ENCODE measurements around the gene KIF1A. TPM values are rescaled to one million over a fixed set of nuclear protein-coding genes. Genes with fewer than 3 reads are reported as not detected.
"Not testable (repeated sequence)": the region's sequence is repeated elsewhere in the genome, so short reads cannot be mapped to it uniquely, and the experiment has no call there.

Gene KIF1A
- total RNA-seq, 1 experiment from 2014 or later = 1.2 TPM

GRCh38 chr2:240782886-240783818 is 36.9 kb downstream of the KIF1A start:
- DNase-seq (ENCODE audit: low read depth) = no peak
- in situ Hi-C loops (cut with HindIII; ENCODE audit: low pct_unique_long_range_greater_than_20kb, low sequenced_read_pairs) = no loop called here

GRCh38 chr2:240782221-240782885 is 37.7 kb downstream of the KIF1A start:
- in situ Hi-C loops (cut with HindIII; ENCODE audit: low pct_unique_long_range_greater_than_20kb, low sequenced_read_pairs) = no loop called here
- no peak for DNase-seq (ENCODE audit: low read depth)

GRCh38 chr2:240781471-240782220 is 38.4 kb downstream of the KIF1A start:
- DNase-seq (ENCODE audit: low read depth) = no peak
- in situ Hi-C loops (cut with HindIII; ENCODE audit: low pct_unique_long_range_greater_than_20kb, low sequenced_read_pairs) = no loop called here

DNA sequence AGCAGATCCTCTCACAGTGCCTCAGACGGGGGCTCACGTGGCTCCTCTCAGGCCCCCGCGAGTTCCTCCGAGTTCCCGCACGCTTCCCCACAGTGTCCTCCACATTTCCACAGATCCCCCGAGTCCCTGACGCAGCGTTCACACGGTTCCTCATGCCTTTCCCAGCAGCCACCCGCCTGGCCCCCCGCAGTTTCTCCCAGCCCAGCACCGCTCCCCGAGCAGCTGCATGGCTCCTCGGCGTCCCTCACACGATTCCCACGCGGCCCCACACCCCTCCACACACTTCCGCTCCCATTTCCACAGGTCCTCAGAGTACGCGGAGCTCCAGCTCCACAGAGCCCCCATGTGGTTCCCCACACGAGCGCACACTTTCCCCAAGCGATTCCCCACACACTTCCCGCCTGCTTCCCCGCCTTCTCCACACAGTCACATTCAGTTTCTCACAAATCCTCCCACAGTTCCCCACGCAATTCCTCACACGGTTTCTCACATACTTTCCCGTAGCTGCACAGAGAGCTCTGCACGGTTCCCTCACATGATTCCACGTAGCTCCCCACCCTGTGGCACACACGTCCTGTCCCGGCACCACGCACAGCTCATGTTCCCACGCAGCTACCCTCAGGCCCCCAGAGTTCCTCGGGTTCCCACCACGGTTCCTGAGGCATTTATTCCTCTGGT is 39.9 kb downstream of the KIF1A start:
- in situ Hi-C loops (cut with HindIII; ENCODE audit: low pct_unique_long_range_greater_than_20kb, low sequenced_read_pairs) = no loop called here
- no peak for DNase-seq (ENCODE audit: low read depth)

DNA sequence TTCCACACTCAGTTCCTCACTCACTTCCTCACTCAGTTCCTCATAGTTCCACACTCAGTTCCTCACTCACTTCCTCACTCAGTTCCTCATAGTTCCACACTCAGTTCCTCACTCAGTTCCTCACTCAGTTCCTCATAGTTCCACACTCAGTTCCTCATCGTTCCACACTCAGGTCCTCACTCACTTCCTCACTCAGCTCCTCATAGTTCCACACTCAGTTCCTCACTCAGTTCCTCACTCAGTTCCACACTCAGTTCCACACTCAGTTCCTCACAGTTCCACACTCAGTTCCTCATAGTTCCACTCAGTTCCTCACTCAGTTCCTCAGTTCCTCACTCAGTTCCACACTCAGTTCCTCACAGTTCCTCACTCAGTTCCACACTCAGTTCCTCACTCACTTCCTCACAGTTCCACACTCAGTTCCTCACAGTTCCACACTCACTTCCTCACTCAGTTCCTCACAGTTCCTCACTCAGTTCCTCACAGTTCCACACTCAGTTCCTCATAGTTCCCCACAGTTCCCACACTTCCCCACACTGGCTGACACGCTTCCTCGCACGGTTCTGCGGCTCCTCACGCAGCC is 40.7 kb downstream of the KIF1A start:
- DNase-seq (ENCODE audit: low read depth); in situ Hi-C loops (cut with HindIII; ENCODE audit: low pct_unique_long_range_greater_than_20kb, low sequenced_read_pairs): not testable (repeated sequence)

DNA sequence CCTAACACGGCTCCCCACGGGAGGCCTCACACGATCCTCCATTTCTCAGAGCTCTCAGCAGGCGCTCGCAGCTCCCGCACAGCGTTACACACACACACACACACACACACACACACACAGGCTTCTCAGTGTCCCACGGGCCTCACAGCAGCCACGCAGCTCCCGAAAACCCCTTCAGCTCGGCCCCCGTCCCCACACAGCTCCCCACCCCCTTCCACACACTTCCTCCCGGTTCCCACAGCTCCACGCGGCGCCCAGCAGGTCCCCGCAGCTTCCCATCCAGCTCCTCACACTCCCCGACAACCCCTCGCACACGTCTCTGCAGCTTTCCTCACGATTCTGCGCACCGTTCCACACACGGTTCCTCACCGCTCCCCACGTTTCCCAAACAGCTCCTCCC is 41.6 kb downstream of the KIF1A start:
- no peak for DNase-seq (ENCODE audit: low read depth)
- in situ Hi-C loops (cut with HindIII; ENCODE audit: low pct_unique_long_range_greater_than_20kb, low sequenced_read_pairs) = no loop called here

- in situ Hi-C loops (cut with HindIII; ENCODE audit: low pct_unique_long_range_greater_than_20kb, low sequenced_read_pairs) = no loop called here
- no peak for DNase-seq (ENCODE audit: low read depth)
Measured at GRCh38 chr2:240777456-240778212, 42.4 kb downstream of the KIF1A start.

DNA sequence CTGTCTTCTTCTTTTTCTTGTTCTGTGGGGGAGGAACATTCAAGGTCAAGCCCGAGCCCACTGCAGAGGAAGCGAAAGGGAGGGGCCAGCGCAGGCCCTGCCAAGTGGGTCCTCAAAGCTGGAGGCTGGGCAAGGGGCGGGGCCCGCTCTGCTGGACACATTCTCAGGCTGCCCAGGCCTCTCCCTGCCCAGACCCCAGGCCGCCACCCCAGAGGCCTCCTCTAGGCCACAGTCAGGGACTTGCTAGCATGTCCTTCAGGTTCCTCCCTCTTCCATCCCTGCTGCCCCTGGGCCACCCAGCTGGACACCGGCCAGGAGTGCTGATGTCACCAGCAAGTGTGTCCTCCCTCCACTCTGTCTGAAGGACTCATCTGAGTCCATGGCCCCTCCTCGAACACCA is 44.1 kb downstream of the KIF1A start:
- in situ Hi-C loops (cut with HindIII; ENCODE audit: low pct_unique_long_range_greater_than_20kb, low sequenced_read_pairs) = no loop called here
- DNase-seq (ENCODE audit: low read depth) = no peak

GRCh38 chr2:240774856-240775255 is 45.2 kb downstream of the KIF1A start:
- no peak for DNase-seq (ENCODE audit: low read depth)
- in situ Hi-C loops (cut with HindIII; ENCODE audit: low pct_unique_long_range_greater_than_20kb, low sequenced_read_pairs) = no loop called here

DNA sequence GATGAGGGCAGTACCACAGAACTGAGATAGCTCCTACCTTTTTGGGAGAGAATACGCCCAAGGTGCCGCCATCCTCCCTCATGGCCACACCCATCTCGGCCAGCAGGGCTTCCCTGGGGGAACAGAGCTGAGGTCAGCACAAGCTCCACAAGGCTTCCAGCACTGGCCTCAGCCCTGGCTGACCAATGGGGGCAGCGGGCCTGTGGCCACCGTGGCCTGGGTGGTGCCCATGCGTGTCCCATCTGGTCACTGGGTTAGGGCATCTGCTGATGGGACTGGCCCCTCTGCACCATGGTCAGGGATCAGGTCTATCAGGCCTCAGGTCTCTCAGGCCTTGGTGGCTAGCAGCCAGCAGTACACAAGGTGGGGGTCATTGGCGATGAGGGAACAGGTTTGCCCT is 50.9 kb downstream of the KIF1A start:
- in situ Hi-C loops (cut with HindIII; ENCODE audit: low pct_unique_long_range_greater_than_20kb, low sequenced_read_pairs) = no loop called here
- DNase-seq (ENCODE audit: low read depth) = no peak

GRCh38 chr2:240768216-240768615 is 51.8 kb downstream of the KIF1A start:
- in situ Hi-C loops (cut with HindIII; ENCODE audit: low pct_unique_long_range_greater_than_20kb, low sequenced_read_pairs) = no loop called here
- no peak for DNase-seq (ENCODE audit: low read depth)

DNA sequence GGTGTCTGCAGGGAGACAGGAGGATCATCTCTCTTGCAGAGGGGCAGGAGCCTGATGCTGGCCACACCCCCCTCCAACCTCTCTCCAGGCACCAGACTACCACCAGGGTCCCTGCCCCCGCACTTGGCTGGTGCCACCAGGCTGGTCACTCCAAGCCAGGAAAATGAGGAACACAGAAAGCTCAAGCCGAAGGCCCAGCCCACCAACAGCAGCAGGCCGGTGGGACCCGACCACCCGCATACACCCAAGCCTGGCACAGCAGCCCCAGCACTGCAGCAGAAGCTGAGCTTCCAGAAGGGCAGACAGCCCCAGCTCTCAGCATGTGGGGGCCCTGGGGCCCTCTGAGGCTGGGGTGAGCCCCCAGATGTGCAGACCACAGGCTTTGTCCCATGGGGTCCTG is 52.7 kb downstream of the KIF1A start:
- no peak for DNase-seq (ENCODE audit: low read depth)
- in situ Hi-C loops (cut with HindIII; ENCODE audit: low pct_unique_long_range_greater_than_20kb, low sequenced_read_pairs) = no loop called here

GRCh38 chr2:240766072-240766471 is 53.9 kb downstream of the KIF1A start:
- DNase-seq (ENCODE audit: low read depth) = no peak
- in situ Hi-C loops (cut with HindIII; ENCODE audit: low pct_unique_long_range_greater_than_20kb, low sequenced_read_pairs) = no loop called here

DNA sequence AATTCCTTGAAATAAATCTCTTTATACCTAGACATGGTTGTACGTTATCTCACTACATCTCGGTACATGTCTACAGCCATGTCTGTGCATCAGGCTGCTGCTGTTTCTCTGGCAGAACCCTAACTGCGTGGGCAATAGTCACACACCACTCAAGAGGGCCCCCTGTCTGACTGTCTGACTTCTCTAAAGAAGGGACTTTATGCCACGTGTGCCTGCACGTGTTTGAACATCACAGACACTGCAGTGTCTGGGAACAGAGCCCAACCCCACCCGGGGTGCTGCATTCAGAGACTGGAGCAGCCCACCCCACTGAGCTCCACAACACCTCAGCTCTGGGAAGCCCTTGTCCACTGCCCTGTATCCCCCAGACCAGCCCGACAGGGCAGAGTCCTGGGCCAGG is 55.0 kb downstream of the KIF1A start:
- DNase-seq (ENCODE audit: low read depth) = no peak
- in situ Hi-C loops (cut with HindIII; ENCODE audit: low pct_unique_long_range_greater_than_20kb, low sequenced_read_pairs) = no loop called here

GRCh38 chr2:240764605-240765004 is 55.4 kb downstream of the KIF1A start:
- in situ Hi-C loops (cut with HindIII; ENCODE audit: low pct_unique_long_range_greater_than_20kb, low sequenced_read_pairs) = no loop called here
- DNase-seq (ENCODE audit: low read depth) = no peak

DNA sequence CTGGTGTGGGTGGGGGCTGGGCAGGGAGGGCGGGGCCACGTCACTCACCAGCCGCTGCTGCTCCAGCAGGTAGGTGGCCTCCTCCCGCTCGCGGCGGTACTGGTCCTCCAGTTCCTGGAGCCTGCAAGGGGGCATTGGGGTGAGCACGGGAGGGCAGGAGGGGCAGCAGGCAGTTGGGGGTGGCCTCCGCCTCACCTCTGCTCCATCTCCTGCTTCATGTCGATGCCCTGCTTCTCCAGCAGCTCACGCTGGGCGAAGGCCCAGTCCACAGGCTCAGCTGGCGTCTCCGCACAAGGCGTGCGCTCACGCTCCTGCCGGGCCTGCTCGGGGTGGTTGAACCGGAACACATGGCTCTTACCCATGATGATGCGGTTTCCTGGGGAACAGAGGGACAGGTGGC is 57.0 kb downstream of the KIF1A start:
- no peak for DNase-seq (ENCODE audit: low read depth)
- in situ Hi-C loops (cut with HindIII; ENCODE audit: low pct_unique_long_range_greater_than_20kb, low sequenced_read_pairs) = no loop called here

GRCh38 chr2:240762249-240762648 is 57.8 kb downstream of the KIF1A start:
- no peak for DNase-seq (ENCODE audit: low read depth)
- in situ Hi-C loops (cut with HindIII; ENCODE audit: low pct_unique_long_range_greater_than_20kb, low sequenced_read_pairs) = no loop called here
